Left forelimb (tissue), 1 donor: ENCODE results near the gene UBE2C.

Experiments used
- DNase-seq: peaks from one replicate; pipeline ENCODE4 v3.0.0-alpha.2; 2018; ENCODE audit warnings: low spot score

Gene UBE2C

GRCh38 chr20:45859916-45860315, 47.5 kb downstream of the UBE2C start:
- DNase-seq: no peak

- no peak for DNase-seq
Measured at GRCh38 chr20:45860560-45861220, 48.2 kb downstream of the UBE2C start.

GRCh38 chr20:45861221-45862075, 49.0 kb downstream of the UBE2C start:
- DNase-seq: no peak

GRCh38 chr20:45863543-45864470, 51.4 kb downstream of the UBE2C start:
- no peak for DNase-seq

GRCh38 chr20:45866454-45866853, 54.0 kb downstream of the UBE2C start:
- DNase-seq: no peak
